ENCODE data around the gene WSCD2. TPM values are rescaled to one million over a fixed set of nuclear protein-coding genes. Genes with fewer than 3 reads are reported as not detected.

The WSCD2 gene
- polyA plus RNA-seq, 1 experiment = not detected

DNA sequence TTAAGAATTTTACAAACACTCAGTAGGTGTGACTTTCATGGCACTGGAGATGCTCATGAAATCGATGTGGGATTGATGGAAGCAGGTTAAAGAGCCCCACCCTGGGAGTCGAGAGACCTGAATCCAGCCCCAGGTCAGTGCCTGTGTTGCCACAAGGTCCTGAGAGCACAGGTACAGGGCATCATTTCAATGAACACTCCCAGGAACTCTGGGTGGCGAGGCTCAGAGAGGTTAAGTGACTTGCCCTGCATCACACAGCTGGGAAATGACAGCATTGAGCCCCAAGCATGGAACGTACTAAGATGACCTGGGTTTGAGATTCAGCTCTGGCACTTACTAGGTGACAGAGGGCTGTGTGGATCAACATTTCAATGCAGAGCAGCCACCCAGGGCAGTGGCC is 111.8 kb downstream of the WSCD2 start:
- DNase-seq (ENCODE audit: low read depth) = no peak
- H3K36me3 ChIP-seq (ENCODE audit: control insufficient read depth, insufficient read depth, low read length) = no peaks in the 10 kb centered on the region
- no peak overlapping the region for H3K4me3 ChIP-seq (ENCODE audit: low read depth, low read length)
- ChIA-PET POLR2A (no interaction called here), CTCF (no interaction called here)
- TF ChIP-seq, protein P1, sequence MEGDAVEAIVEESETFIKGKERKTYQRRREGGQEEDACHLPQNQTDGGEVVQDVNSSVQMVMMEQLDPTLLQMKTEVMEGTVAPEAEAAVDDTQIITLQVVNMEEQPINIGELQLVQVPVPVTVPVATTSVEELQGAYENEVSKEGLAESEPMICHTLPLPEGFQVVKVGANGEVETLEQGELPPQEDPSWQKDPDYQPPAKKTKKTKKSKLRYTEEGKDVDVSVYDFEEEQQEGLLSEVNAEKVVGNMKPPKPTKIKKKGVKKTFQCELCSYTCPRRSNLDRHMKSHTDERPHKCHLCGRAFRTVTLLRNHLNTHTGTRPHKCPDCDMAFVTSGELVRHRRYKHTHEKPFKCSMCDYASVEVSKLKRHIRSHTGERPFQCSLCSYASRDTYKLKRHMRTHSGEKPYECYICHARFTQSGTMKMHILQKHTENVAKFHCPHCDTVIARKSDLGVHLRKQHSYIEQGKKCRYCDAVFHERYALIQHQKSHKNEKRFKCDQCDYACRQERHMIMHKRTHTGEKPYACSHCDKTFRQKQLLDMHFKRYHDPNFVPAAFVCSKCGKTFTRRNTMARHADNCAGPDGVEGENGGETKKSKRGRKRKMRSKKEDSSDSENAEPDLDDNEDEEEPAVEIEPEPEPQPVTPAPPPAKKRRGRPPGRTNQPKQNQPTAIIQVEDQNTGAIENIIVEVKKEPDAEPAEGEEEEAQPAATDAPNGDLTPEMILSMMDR (IDR thresholded peaks at IDR 0.05; ENCODE audit: insufficient read depth, low read depth, low read length) = no peak
- H3K27me3 ChIP-seq (ENCODE audit: control insufficient read depth, insufficient read depth, low read length) = no peaks in the 10 kb centered on the region; the same call in 1 of the 2 replicates

- H3K4me3 ChIP-seq (ENCODE audit: low read depth, low read length) = no peak overlapping the region
- ChIA-PET CTCF (no interaction called here), POLR2A (no interaction called here)
- H3K36me3 ChIP-seq (ENCODE audit: control insufficient read depth, insufficient read depth, low read length) = no peaks in the 10 kb centered on the region
- no peak for DNase-seq (ENCODE audit: low read depth)
- TF ChIP-seq, protein P1 (IDR thresholded peaks at IDR 0.05; ENCODE audit: insufficient read depth, low read depth, low read length) = no peak
- H3K27me3 ChIP-seq (ENCODE audit: control insufficient read depth, insufficient read depth, low read length) = no peaks in the 10 kb centered on the region; the same call in 1 of the 2 replicates
Observed at GRCh38 chr12:108241986-108242703, 113.1 kb downstream of the WSCD2 start.

DNA sequence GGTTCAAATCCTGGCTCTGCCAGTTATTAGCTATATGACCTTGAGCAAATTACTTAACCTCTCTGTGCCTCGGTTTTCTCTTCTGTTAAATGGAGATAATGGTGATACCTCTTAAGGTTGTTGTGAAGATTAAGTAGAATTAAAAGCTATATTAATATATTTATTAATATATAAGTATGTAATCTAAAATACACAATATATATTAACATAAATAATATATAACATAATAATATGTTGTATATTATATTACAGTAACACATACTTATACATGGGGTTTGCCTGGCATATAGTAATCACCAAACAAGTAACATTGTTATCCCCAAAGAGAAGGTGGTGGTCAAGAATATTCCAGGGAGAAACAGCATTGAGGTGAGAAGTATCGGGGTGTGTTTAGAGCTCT is 118.0 kb downstream of the WSCD2 start:
- TF ChIP-seq, protein P1 (IDR thresholded peaks at IDR 0.05; ENCODE audit: insufficient read depth, low read depth, low read length) = no peak

DNA sequence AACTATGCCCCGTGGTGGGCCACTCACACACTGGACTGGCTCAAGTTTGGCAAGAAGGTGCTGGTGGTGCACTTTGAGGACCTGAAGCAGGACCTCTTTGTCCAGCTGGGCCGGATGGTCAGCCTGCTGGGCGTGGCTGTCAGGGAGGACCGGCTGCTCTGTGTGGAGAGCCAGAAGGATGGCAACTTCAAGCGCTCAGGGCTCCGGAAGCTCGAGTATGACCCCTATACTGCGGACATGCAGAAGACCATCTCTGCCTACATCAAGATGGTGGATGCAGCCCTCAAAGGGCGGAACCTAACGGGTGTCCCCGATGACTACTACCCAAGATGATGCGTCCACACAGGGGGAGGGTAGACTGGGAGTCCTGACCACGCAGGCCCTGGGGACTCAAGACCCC is 118.9 kb downstream of the WSCD2 start:
- H3K36me3 ChIP-seq (ENCODE audit: control insufficient read depth, insufficient read depth, low read length) = no peaks in the 10 kb centered on the region
- H3K4me3 ChIP-seq (ENCODE audit: low read depth, low read length) = no peak overlapping the region
- ChIA-PET CTCF (interaction anchor here (0.6 kb wide), 1 partner anchor 1434 kb away, joined by 4 read pairs; no protein-coding TSS in a partner anchor), POLR2A (no interaction called here)
- H3K27me3 ChIP-seq (ENCODE audit: control insufficient read depth, insufficient read depth, low read length) = no peaks in the 10 kb centered on the region; the same call in 1 of the 2 replicates
- DNase-seq (ENCODE audit: low read depth) = no peak
- TF ChIP-seq, protein P1 (IDR thresholded peaks at IDR 0.05; ENCODE audit: insufficient read depth, low read depth, low read length) = no peak

More for the DNA sequence above, 118.0 kb downstream of the WSCD2 start:
- POLR2A ChIA-PET = no interaction called here
- Histone ChIP-seq H3K27me3 (ENCODE audit: control insufficient read depth, insufficient read depth, low read length) (no peaks in the 10 kb centered on the region; the same call in 1 of the 2 replicates), H3K4me3 (ENCODE audit: low read depth, low read length) (no peak overlapping the region), H3K36me3 (ENCODE audit: control insufficient read depth, insufficient read depth, low read length) (no peaks in the 10 kb centered on the region)
- no peak for DNase-seq (ENCODE audit: low read depth)
- CTCF ChIA-PET = no interaction called here

DNA sequence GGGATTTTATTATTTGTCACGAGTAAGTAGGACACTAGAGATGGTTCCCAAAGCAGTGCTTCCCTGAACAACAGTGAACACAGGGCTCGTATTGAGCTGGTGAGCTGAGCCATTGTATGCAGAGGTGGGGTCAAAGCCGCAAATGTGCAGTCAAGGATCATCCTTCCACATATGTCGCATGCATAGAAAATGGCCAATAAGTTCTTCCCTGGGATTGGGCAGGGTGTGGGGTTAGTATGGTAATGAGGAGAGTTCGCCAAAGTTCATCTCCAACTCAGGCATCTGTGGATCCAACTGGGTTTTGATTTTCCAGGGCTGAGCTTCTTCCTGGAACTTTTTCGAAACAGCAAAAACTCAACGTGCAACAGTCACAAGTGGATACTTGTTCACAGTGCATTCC is 123.4 kb downstream of the WSCD2 start:
- Histone ChIP-seq H3K27me3 (ENCODE audit: control insufficient read depth, insufficient read depth, low read length) (no peaks in the 10 kb centered on the region; the same call in 1 of the 2 replicates), H3K4me3 (ENCODE audit: low read depth, low read length) (no peak overlapping the region), H3K36me3 (ENCODE audit: control insufficient read depth, insufficient read depth, low read length) (no peaks in the 10 kb centered on the region)
- TF ChIP-seq, protein P1 (IDR thresholded peaks at IDR 0.05; ENCODE audit: insufficient read depth, low read depth, low read length) = no peak
- DNase-seq (ENCODE audit: low read depth) = no peak
- ChIA-PET CTCF (no interaction called here), POLR2A (no interaction called here)
